NCI-H187 (cell line): ENCODE measurements around the gene CDK7.

Experiments
- DNase-seq, 2 experiments: peaks; one replicate each; lab custom pipeline; 2025; lab: John Stamatoyannopoulos, UW

Gene CDK7

GRCh38 chr5:69293882-69294281 is 59.2 kb downstream of the CDK7 start:
- no peak for DNase-seq

GRCh38 chr5:69295088-69295754 is 60.5 kb downstream of the CDK7 start:
- DNase-seq: no peak

GRCh38 chr5:69299625-69300024 is 64.9 kb downstream of the CDK7 start:
- no peak for DNase-seq

- no peak for DNase-seq
Observed at GRCh38 chr5:69300537-69301203, 66.0 kb downstream of the CDK7 start.

- no peak for DNase-seq
Observed at GRCh38 chr5:69305512-69305911, 70.8 kb downstream of the CDK7 start.

GRCh38 chr5:69308046-69308553 is 73.4 kb downstream of the CDK7 start:
- DNase-seq: no peak

GRCh38 chr5:69309380-69309779 is 74.7 kb downstream of the CDK7 start:
- no peak for DNase-seq

- DNase-seq: no peak
Observed at GRCh38 chr5:69312459-69313160, 77.9 kb downstream of the CDK7 start.

GRCh38 chr5:69313428-69313827 is 78.7 kb downstream of the CDK7 start:
- DNase-seq: no peak

GRCh38 chr5:69315972-69316371 is 81.3 kb downstream of the CDK7 start:
- DNase-seq: no peak

- no peak for DNase-seq
Observed at GRCh38 chr5:69317391-69317790, 82.7 kb downstream of the CDK7 start.

- DNase-seq: no peak
Observed at GRCh38 chr5:69326365-69326764, 91.7 kb downstream of the CDK7 start.
